AG04449 (cell line): ENCODE measurements around the gene SAMD4B.
"Not testable (repeated sequence)": the region's sequence is repeated elsewhere in the genome, so short reads cannot be mapped to it uniquely, and the experiment has no call there.

Experiments used
- CTCF ChIA-PET: fragments of 350-600 bp; formaldehyde crosslinking; extraction: SDS; loops from one replicate; lab custom pipeline; 2021; ENCODE audit warnings: antibody characterized with exemption; lab: Yijun Ruan, JAX
- POLR2A ChIA-PET: fragments of 400-600, 350-600 bp; formaldehyde crosslinking; extraction: SDS; loops from one replicate; lab custom pipeline; 2020; ENCODE audit warnings: antibody characterized with exemption, inconsistent platforms; lab: Yijun Ruan, JAX
- DNase-seq: peaks from one replicate; pipeline ENCODE4 v3.0.0-alpha.2; 2010; ENCODE audit warnings: low read depth, low spot score
- H3K4me3 ChIP-seq: 2 replicates; pipeline ENCODE4 v1.5.1; 2011; ENCODE audit warnings: low read depth, mild to moderate bottlenecking, control low read depth, low read length
- TF ChIP-seq, protein P1 (sequence below): IDR thresholded peaks from one replicate; pipeline ENCODE4 v1.5.1; 2011; ENCODE audit warnings: mild to moderate bottlenecking, moderate library complexity, low read length, control low read depth, inconsistent platforms; ENCODE audit not compliant: insufficient read depth; ENCODE audit errors: missing control alignments

The SAMD4B gene

GRCh38 chr19:39306075-39306474 is 36.1 kb upstream of the SAMD4B start:
- DNase-seq: no peak
- no peak overlapping the region for H3K4me3 ChIP-seq
- CTCF ChIA-PET: interaction anchor here (1.3 kb wide), 1 partner anchor 23 kb away, joined by 3 read pairs; no protein-coding TSS in a partner anchor
- POLR2A ChIA-PET: no interaction called here
- TF ChIP-seq, protein P1, sequence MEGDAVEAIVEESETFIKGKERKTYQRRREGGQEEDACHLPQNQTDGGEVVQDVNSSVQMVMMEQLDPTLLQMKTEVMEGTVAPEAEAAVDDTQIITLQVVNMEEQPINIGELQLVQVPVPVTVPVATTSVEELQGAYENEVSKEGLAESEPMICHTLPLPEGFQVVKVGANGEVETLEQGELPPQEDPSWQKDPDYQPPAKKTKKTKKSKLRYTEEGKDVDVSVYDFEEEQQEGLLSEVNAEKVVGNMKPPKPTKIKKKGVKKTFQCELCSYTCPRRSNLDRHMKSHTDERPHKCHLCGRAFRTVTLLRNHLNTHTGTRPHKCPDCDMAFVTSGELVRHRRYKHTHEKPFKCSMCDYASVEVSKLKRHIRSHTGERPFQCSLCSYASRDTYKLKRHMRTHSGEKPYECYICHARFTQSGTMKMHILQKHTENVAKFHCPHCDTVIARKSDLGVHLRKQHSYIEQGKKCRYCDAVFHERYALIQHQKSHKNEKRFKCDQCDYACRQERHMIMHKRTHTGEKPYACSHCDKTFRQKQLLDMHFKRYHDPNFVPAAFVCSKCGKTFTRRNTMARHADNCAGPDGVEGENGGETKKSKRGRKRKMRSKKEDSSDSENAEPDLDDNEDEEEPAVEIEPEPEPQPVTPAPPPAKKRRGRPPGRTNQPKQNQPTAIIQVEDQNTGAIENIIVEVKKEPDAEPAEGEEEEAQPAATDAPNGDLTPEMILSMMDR: no peak

GRCh38 chr19:39307046-39307821 is 35.0 kb upstream of the SAMD4B start:
- ChIA-PET POLR2A (no interaction called here), CTCF (interaction anchor here (1.3 kb wide), 1 partner anchor 22 kb away, joined by 3 read pairs; no protein-coding TSS in a partner anchor)
- H3K4me3 ChIP-seq: no peak overlapping the region

GRCh38 chr19:39307822-39308530 is 34.2 kb upstream of the SAMD4B start:
- CTCF ChIA-PET: no interaction called here
- TF ChIP-seq, protein P1: no peak
- POLR2A ChIA-PET: no interaction called here
- H3K4me3 ChIP-seq: no peak overlapping the region
- no peak for DNase-seq

More at GRCh38 chr19:39307046-39307821, 35.0 kb upstream of the SAMD4B start:
- TF ChIP-seq, protein P1: no peak
- DNase-seq: no peak

DNA sequence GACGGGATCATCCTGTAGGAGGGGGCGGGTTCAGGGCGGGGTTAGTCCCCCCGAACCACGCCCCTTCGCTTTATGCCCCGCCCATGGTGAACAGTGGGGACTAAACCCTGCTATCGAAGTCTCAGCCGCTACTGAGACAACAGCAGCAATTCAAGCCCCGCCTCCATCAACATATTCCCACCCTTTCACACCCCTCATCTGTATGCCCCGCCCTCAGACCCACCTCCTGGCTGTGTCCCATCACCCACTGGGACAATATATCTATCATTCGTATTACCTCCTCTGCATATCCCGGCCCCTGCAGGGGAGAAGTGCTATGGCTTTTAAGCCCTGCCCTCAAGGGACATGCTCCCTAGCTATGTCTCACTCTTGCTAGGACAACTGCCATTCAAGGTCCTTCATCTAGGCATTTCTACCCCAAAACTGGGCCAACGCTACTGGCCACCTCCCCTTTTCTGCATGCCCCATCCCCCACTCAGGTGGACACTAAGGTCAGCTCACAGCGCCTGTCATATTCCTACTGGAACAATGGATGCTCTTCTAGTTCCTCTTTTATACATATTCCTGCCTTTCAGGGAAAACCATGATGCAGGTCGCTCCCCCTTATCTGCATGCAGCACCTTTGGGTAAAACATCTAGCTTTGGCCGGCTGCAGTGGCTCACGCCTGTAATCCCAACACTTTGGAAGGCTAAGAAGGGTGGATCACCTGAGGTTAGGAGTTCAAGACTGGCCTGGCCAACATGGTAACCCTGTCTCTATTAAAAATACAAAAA is 33.5 kb upstream of the SAMD4B start:
- ChIA-PET POLR2A (no interaction called here), CTCF (interaction anchor here (0.7 kb wide), 1 partner anchor 187 kb away, joined by 3 read pairs; no protein-coding TSS in a partner anchor)
- no peak overlapping the region for H3K4me3 ChIP-seq
- no peak for DNase-seq
- TF ChIP-seq, protein P1: no peak

DNA sequence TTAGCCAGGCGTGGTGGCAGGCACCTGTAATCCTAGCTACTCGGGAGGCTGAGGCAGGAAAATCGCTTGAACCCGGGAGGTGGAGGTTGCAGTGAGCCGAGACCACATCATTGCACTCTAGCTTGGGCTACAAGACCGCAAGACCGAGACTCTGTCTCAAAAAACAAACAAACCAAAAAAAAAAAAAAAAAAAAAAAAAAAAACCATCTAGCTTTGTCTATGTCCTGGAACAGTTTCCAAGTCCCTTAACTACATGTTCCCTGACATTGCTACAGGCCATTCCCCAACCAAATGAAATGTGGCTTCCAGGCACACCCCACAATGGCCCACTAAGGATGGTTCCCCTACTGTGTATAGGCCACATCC is 32.9 kb upstream of the SAMD4B start:
- DNase-seq, POLR2A ChIA-PET, H3K4me3 ChIP-seq: not testable (repeated sequence)
- CTCF ChIA-PET: interaction anchor here (0.7 kb wide), 1 partner anchor 187 kb away, joined by 3 read pairs; no protein-coding TSS in a partner anchor

DNA sequence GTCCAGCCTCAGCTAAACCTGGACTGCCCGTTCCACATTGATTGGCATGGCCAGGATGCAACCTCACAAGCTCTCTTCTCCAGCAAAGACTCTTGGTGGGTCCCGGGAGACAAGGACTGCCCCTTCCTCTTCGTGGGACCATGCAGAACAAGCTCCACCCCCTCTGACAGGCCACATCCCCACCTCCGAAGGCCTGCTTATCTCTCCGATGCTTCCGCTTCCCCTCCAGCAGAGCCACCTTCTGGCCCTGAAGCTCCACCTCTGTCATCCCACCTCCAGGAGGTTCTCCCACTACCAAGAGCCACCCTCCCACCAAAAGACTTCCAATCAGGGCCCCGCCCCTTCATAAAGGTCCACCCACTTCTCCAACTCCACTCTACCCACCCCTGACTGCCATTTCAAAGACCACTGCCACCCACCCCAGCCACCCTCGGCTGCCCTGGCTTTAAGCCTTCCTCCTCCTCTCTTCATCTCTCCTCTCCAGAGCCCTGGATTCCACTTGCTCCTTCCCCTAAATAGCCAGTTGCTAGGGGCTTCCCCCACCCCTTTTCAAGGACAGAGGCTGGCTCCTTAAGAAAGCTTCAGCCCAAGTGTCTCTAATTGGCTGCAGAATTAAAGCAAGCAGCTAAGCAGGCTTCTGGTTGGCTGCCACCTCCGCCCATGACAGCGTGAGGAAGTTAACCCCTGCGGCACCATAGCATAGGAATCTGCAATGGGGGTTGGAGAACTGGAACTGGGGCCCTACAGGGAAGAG is 31.5 kb upstream of the SAMD4B start:
- no peak overlapping the region for H3K4me3 ChIP-seq
- TF ChIP-seq, protein P1: no peak
- ChIA-PET CTCF (interaction anchor here (1.0 to 1.2 kb wide), 2 partner anchors 16 to 17 kb away, joined by 3 to 4 read pairs; no protein-coding TSS in a partner anchor), POLR2A (no interaction called here)
- DNase-seq: no peak
